HepG2 (cell line): Measurements from ENCODE around the gene XRCC3.

Experiments used
- EZH2 ChIP-seq: conservative IDR thresholded peaks from 2 replicates; pipeline ENCODE4 v1.6.1; 2012; ENCODE audit warnings: mild to moderate bottlenecking, low read depth, low read length, moderate library complexity
- FOSL2 ChIP-seq: sonication (generic); formaldehyde crosslinking; IDR thresholded peaks from 2 replicates; pipeline ENCODE4 v1.4.0; 2020; ENCODE audit warnings: missing genetic modification reagents
- FOXP1 ChIP-seq, 2 experiments: fragments of 450-650 bp in 1 of 2; IDR thresholded peaks; 2 replicates each; pipeline ENCODE4 v1.6.1; 2017 to 2018; ENCODE audit warnings: antibody characterized with exemption in 1 of 2
- KAT7 ChIP-seq: IDR thresholded peaks from 2 replicates; pipeline ENCODE4 v1.6.1; 2018; ENCODE audit warnings: borderline replicate concordance, missing compliant biosample characterization
- NCOR1 ChIP-seq: fragments of 200-600 bp; sonication (generic); IDR thresholded peaks from 2 replicates; pipeline ENCODE4 v1.7.0; 2017; ENCODE audit warnings: antibody characterized with exemption, low read length, borderline replicate concordance
- POLR2A ChIP-seq, 2 experiments: IDR thresholded peaks; 2 replicates each; pipeline ENCODE4 v1.6.1; 2011; ENCODE audit warnings: low read depth in 2 of 2, low read length in 2 of 2, mild to moderate bottlenecking in 1 of 2, moderate library complexity in 1 of 2; ENCODE audit not compliant: insufficient read depth in 1 of 2
- SMC3 ChIP-seq: IDR thresholded peaks from 2 replicates; pipeline ENCODE4 v1.6.1; 2011; ENCODE audit warnings: low read length, improper control_type of control experiment
- STAG1 ChIP-seq: sonication (generic); formaldehyde crosslinking; IDR thresholded peaks from 2 replicates; pipeline ENCODE4 v1.4.0; 2020; ENCODE audit warnings: missing genetic modification reagents
- ZBTB7A ChIP-seq: sonication (generic); formaldehyde crosslinking; IDR thresholded peaks from 2 replicates; pipeline ENCODE4 v1.8.0; 2022; ENCODE audit warnings: mild to moderate bottlenecking, missing genetic modification reagents
- ZNF121 ChIP-seq: sonication (generic); formaldehyde crosslinking; IDR thresholded peaks from 2 replicates; pipeline ENCODE4 v1.5.0; 2020; ENCODE audit warnings: mild to moderate bottlenecking, missing genetic modification reagents

- TF ChIP-seq NCOR1 = no peak
- TF ChIP-seq SMC3 = no peak
- no peak for TF ChIP-seq ZBTB7A (CRISPR knock-in tag)
- no peak for TF ChIP-seq ZNF121
- TF ChIP-seq POLR2A (IDR thresholded peaks at IDR 0.05; ENCODE audit: insufficient read depth in 1 of 2, low read depth in 2 of 2, low read length in 2 of 2) = no peak
- TF ChIP-seq KAT7 = no peak
- no peak for TF ChIP-seq STAG1 (CRISPR knock-in tag)
- no peak for TF ChIP-seq FOXP1 (IDR thresholded peaks at IDR 0.05)
- no peak for TF ChIP-seq FOXP1 (CRISPR knock-in tag; IDR thresholded peaks at IDR 0.05)
- no peak for TF ChIP-seq FOSL2 (CRISPR knock-in tag)
- TF ChIP-seq EZH2 = no peak
Observed at GRCh38 chr14:103688441-103688840, 26.8 kb downstream of the XRCC3 start.
